SK-N-SH (cell line): ENCODE data around the gene FAM209A.

Experiments
- ELF1 ChIP-seq: IDR thresholded peaks from 2 replicates; pipeline ENCODE4 v1.4.0; 2012
- EP300 ChIP-seq, 2 experiments: IDR thresholded peaks; 2 replicates each; pipeline versions ENCODE4 v1.4.0 to v1.6.1; 2012; ENCODE audit warnings: borderline replicate concordance in 1 of 2, low read depth in 1 of 2, low read length in 1 of 2
- JUND ChIP-seq: IDR thresholded peaks from 2 replicates; pipeline ENCODE4 v1.4.0; 2012
- MAX ChIP-seq: IDR thresholded peaks from 2 replicates; pipeline ENCODE4 v1.4.0; 2012; ENCODE audit warnings: low read depth
- NFIC ChIP-seq: IDR thresholded peaks from 2 replicates; pipeline ENCODE4 v1.4.0; 2012; ENCODE audit warnings: borderline replicate concordance
- POLR2AphosphoS5 ChIP-seq: IDR thresholded peaks from 2 replicates; pipeline ENCODE4 v1.6.1; 2012; ENCODE audit warnings: low read depth, low read length
- RFX5 ChIP-seq: IDR thresholded peaks from 2 replicates; pipeline ENCODE4 v1.6.1; 2012; ENCODE audit warnings: mild to moderate bottlenecking, improper control_type of control experiment, low read length
- SIN3A ChIP-seq: IDR thresholded peaks from 2 replicates; pipeline ENCODE4 v1.6.1; 2012; ENCODE audit warnings: low read depth, mild to moderate bottlenecking, low read length, moderate library complexity, borderline replicate concordance
- TAF1 ChIP-seq: IDR thresholded peaks from 2 replicates; pipeline ENCODE4 v1.6.1; 2012; ENCODE audit warnings: low read depth, mild to moderate bottlenecking, low read length, moderate library complexity, borderline replicate concordance
- TEAD4 ChIP-seq: IDR thresholded peaks from 2 replicates; pipeline ENCODE4 v1.4.0; 2012; ENCODE audit warnings: mild to moderate bottlenecking, borderline replicate concordance; ENCODE audit not compliant: insufficient read depth
- USF2 ChIP-seq: fragments of 150-350 bp; IDR thresholded peaks from 2 replicates; pipeline ENCODE4 v1.6.1; 2017; ENCODE audit warnings: antibody characterized with exemption, low read length, low read depth, borderline replicate concordance
- ZBTB33 ChIP-seq: IDR thresholded peaks from 2 replicates; pipeline ENCODE4 v1.4.0; 2012; ENCODE audit warnings: low read depth, borderline replicate concordance
- TF ChIP-seq, protein P1 (sequence below): fragments of 200-600 bp; sonication (generic); IDR thresholded peaks from 2 replicates; pipeline ENCODE4 v1.6.1; 2017; ENCODE audit warnings: antibody characterized with exemption, mild to moderate bottlenecking, moderate library complexity

- no peak for TF ChIP-seq ELF1
- TF ChIP-seq, protein P1, sequence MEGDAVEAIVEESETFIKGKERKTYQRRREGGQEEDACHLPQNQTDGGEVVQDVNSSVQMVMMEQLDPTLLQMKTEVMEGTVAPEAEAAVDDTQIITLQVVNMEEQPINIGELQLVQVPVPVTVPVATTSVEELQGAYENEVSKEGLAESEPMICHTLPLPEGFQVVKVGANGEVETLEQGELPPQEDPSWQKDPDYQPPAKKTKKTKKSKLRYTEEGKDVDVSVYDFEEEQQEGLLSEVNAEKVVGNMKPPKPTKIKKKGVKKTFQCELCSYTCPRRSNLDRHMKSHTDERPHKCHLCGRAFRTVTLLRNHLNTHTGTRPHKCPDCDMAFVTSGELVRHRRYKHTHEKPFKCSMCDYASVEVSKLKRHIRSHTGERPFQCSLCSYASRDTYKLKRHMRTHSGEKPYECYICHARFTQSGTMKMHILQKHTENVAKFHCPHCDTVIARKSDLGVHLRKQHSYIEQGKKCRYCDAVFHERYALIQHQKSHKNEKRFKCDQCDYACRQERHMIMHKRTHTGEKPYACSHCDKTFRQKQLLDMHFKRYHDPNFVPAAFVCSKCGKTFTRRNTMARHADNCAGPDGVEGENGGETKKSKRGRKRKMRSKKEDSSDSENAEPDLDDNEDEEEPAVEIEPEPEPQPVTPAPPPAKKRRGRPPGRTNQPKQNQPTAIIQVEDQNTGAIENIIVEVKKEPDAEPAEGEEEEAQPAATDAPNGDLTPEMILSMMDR, result no peak
- no peak for TF ChIP-seq NFIC
- no peak for TF ChIP-seq TEAD4
- no peak for TF ChIP-seq POLR2AphosphoS5
- no peak for TF ChIP-seq EP300 (IDR thresholded peaks at IDR 0.05; ENCODE audit: borderline replicate concordance in 1 of 2, low read depth in 1 of 2, low read length in 1 of 2)
- TF ChIP-seq SIN3A, result no peak
- no peak for TF ChIP-seq RFX5
- TF ChIP-seq MAX, result no peak
- TF ChIP-seq TAF1, result no peak
- TF ChIP-seq JUND, result no peak
- no peak for TF ChIP-seq USF2
- no peak for TF ChIP-seq ZBTB33
Observed at GRCh38 chr20:56516631-56517030, 7.9 kb upstream of the FAM209A start.
